ENCODE measurements around the gene DNAH6.
A peak's percentile ranks its signal among the peaks of the same experiment; 100 is the strongest.
"Not testable (repeated sequence)": the region's sequence is repeated elsewhere in the genome, so short reads cannot be mapped to it uniquely, and the experiment has no call there.

Gene DNAH6

DNA sequence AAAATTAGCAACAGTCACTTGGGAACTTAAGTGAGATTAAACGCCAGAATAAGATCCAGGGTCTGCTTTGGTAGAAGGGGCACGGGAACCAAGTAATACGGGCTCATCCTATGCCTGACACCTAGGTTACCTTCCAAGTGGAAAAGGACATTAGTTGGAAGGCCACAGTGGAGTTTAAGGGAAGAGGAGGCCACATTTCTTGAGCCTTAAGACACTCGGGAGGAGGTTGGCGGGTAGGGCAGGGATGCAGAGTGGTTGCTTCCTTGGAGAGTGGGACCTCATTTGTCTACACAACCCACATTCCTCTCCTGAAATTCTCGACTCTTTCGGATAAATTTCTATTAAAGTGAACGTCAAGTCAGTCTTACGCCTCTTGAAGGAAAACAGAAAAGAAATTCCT lies 510 bp upstream of the DNAH6 start:
- DNase-seq, result no peak

DNA sequence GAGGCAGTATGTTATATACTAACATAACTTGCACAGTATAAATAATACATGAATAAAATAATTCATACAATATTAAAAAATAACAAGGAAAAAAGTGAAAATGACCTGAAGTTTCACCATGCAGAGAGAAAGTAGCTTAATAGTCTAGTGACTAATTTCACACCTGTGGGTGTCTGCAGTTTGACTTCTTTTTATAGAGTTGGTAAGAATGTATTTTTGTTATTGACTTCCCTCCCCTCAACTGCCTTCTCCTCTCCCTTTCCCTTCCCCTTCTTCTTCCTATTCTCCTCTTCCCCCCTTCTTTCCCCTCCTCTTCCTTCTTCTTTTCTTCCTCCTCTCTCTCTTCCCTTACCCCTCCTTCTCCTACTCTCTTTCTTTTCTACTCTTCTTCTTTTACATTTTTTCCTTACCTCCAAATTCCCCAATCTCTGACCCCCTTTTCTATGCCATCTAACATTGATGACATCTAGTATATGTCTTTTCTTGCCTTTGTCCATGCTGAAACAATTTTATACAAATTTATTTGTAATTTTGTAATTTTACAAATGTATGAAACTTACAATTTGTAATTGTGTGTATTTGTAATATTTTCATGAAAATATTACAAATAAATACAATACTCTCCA lies 3.1 kb downstream of the DNAH6 start:
- no peak for DNase-seq

DNA sequence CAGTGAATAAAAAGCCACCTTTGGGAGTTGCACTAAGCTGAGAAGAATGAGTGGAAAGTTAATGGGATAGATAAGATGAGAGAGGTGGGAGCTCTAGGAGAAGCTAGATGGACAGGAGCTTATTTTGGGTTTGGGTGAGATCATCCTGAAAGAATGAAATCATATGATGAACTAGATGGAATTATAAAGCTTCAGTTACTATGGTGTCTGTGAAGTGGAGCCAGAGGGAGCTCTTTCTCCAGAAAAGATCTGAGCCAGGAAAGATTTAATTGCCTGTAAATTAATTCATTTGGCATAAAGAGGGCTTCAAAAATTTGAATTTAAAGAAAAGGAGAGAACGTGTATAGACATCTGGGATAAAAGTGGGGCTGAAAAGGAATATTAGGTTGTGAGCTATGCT lies 10.3 kb downstream of the DNAH6 start:
- peak; percentile 31 for DNase-seq

DNA sequence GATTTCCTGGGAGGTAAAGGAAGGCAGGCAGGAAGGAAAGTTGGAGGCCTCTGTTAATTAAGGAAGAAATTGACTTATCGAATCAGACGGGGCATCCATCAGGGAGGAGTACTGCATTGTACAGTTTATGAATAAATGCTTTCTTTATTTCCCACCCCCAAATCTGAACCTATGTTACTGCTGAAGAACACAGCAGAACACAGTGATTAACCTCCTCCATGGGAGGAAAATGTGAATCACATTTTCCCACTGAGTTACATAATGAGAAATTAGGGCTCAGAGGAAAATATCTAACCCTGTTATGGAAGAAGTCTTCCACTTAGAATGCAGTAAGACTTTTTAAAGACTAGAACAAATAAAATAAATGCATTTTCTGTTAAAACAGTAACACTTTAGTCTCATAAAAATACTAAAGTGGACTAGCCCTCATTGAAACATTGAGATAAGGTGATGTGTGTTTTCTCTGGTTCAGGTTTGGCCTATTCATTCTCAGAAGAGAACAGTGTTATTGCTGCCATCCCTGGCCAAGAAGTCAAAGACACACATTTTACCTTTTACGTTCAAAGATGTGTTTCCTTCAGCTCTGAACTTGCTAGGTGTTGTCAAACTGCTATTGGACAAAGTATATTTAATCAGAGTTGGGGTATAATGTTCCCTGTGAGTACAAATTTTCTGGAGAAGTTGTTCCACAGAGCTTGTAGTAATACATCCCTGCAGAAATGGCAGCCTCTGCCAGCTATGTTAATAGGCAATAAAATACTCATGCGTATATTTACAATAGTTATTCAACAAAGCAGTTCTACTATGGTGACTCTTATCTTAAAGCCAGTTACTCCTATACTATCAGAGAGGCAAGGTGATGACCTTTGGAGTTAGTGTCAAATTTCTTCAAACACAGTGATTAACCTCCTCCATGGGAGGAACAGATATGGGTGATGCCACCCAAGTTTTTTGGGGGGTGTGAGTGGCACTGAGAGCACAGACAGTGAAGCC lies 11.1 kb downstream of the DNAH6 start:
- DNase-seq, result no peak

DNA sequence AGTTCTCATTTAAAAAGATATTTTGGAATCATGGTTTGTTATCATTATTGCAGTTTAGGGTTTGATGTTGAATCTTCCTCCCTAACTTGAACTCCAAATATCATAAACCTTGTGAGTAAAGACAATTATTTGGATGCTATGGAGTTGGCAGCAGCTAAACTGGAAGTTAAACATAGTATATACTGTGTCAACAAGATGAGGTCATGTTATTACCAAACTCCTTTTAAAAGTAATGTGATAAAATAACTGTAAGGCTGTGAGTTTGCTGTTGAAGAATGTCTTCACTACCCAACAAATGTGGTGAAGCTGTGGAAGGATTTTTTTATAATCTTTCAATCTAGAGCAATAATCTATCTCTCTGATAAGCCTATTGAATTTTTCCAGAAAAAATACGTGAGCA lies 16.0 kb downstream of the DNAH6 start:
- DNase-seq, result no peak

DNA sequence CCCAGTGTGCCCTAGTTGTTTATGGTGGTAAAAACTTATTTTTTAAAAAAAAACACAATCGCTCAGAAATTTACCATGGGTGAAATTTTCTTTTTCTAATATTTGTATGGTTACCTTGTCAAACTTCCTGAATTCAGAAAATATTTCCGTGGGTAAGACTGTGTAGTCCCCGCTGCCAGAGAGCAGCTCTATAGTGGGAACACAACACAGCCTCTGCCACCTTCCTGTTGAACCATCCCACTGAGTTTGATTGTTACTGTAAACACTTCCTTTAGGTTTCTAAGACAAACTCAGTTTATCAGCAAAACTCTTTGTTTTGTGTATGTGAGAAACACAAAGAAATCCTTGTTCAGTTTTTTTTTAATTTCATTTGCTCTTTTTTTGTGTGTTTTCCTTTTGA lies 17.9 kb downstream of the DNAH6 start:
- DNase-seq, result no peak

DNA sequence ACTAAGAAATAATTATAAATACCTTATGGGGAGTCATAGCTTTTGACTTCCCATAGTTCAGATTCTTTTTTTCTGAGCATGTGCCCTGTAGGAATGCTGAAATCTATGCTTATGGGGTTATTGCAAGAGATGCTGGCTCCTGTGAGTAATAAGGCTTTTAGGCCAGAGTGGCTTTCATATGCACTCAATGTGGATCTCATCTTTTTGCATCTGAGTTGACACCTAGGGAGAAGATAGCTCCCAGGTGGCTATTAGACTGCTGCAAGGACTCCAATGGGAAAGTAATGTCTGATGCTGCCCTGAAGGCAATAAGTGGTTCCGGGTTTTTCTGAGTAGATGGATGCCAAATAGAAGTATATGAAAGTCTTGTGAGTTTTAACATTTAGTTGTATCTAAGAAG lies 21.0 kb downstream of the DNAH6 start:
- no peak for DNase-seq

DNA sequence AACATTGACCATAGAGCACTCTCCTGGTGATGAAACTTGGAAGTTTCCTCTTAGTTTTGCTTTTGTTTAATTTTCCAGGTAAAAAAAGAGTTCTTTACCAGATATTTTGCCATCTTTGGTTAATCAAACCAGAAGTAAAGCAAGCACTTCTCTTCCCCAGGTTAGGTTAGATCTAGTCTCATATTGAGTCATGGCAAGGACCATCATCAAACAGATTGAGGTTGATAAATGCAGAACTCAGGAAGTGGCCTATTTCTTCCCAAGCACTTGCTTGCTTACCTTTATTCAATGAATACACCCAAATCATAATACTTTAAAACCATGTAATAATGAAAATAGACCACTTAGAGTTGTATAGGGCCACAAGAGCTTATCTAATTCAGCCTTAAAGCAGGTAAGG lies 23.4 kb downstream of the DNAH6 start:
- DNase-seq, result no peak

DNA sequence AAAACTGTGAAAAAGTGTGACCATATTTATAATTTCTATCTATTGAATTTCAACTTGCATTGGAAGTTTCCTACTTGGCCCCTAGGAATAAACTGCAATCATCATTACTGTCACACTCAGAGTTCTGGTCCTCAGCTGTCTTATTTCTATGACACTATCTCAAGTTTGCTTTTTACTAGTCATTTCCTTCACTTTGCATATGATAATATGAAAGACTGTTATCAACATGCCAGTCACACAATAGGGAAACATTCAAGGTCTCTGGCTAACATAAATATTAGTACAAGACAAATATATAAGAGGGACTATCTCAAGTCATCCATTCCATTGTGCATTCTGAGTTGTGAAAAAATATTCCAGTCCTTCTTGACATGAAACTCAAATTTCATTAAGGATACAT lies 28.7 kb downstream of the DNAH6 start:
- DNase-seq, result no peak

DNA sequence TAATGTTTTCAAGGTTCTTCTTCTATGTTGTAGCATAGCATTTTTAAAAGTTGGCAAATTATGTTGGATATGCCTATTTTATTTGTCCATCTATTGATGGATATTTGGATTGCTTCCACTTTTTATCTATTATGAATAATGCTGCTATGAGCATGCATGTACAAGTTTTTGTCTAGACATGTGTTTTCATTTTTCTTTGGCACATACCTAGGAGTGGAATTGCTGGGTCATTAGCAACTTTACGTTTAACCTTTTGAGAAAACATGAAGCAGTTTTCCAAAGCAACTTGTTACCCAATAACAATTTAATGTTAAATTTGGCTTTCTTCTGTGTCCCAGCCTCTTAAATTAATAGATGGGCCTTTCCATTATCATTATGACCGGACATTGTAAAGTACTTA lies 30.3 kb downstream of the DNAH6 start:
- no peak for DNase-seq

DNA sequence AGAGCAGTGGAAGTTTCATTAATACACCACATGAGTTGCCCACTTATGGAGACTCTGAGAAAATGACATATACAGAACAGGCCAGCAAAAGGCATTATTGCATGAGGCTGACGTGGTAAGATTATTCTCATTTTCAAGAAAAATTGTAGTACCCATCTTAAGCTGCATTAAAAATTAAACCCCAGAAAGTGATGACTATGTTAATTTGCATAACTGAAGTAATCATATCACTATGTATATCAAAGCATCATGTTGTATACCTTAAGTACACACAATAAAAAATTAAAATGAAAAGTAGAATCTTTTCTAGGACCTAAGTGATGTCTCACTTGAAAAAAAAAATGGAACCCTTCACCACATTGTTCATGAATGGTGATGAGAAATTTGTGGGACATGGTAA lies 32.0 kb downstream of the DNAH6 start:
- no peak for DNase-seq

DNA sequence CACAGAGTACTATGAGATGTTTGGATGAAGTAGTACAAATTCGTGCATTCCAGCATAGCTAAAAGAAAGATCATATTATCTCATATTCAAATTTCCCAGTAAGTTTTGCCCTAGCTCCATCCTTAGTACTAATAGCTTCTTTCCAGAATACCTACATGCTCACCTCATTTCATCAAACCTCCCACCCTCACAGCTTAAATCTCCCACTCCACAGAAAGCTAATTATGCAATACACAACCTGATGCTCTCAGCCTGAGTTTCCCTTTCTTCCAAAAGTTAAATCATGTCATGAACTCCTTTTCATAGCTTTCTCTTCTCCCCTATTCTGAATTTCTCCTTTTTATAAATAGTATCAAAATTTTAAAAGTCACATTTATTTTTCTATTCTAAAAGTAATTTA lies 34.6 kb downstream of the DNAH6 start:
- DNase-seq, result no peak

DNA sequence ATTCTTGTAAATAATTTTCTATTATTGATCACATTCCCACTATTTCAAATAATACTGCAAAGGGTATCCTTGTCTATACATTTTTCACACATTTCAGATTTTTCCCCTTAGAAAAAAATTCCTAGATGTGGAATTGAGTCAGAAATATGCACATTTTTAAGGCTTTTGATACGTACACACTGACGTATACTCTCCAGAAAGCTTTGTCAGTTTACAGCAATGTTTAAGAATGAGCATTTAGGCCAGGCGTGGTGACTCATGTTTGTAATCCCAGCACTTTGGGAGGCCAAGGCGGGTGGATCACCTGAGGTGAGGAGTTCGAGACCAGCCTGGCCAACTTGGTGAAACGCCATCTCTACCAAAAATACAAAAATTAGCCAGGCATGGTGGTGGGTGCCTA lies 35.2 kb downstream of the DNAH6 start:
- DNase-seq, result not testable (repeated sequence)

DNA sequence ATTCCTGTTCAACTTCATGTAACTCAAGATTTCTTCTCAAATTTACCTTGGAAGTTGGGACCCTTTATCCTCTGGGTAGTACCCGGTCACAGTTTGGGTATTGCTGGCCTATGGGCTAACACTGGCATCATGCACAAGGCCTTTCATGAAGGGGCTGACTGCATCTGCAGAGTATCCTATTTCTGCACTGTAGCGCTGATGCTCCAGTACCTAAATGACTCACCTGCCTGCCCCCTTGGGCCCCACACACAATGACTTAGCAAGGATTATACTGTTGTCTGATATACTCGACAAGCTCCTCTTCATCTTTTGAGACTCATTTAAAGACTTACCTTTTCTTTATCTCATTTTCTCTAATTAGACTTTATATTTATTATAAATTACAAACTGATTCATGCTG lies 39.9 kb downstream of the DNAH6 start:
- no peak for DNase-seq

DNA sequence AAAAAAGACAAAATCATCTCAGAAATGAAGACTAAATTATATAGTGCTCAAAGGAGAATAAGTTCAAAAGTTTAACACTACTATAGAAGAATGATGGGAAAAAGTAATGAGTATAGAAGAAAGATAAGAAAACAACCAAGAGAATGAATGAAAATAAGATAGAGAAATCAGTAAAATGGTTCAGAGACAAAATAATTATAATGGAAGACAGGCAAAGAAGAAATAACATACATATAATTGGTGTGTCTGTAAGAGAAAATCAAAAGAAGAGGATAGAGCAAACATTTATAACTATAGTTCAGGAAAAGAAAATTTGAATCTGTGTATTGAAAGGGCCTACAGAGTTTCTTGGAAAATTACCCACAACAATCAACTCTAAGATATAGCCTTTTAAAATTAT lies 43.5 kb downstream of the DNAH6 start:
- DNase-seq, result no peak

DNA sequence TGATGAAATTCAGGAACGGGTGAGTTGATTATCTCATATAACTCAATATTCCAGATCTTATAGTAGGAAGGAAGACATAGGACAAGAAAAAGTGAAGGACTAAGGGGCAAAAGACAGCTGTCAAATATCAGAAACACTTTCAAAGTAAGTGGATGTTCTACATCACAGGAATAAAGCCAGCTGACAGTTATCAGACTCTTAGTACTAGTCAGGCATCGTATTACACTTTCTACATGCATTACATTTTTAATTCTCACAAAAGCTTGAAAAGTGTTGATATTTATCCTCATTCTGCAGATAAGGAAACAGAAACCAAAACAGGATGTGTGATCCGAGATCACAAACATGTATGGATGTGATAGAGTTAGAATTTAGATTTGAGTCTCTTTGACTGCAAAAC lies 63.4 kb downstream of the DNAH6 start:
- no peak for DNase-seq

DNA sequence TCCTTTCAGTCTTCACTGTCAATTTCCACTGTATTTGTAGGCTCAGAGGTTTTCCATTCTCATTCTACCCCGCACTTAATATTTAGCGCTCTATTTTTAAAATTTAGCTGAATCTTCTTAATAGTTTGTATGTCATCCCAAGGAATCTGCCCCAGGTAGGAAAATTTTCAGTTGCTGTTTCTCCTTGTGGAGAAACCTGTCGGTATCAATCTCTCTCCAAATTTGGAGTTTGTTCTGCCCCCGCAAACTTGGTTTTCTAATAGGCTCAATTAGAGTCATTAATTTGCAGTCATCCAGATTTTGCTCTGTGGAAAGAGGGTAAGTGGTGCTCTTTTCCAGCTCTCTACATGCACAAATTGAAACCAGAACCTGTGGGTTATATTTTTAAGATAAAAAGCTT lies 87.6 kb downstream of the DNAH6 start:
- no peak for DNase-seq

DNA sequence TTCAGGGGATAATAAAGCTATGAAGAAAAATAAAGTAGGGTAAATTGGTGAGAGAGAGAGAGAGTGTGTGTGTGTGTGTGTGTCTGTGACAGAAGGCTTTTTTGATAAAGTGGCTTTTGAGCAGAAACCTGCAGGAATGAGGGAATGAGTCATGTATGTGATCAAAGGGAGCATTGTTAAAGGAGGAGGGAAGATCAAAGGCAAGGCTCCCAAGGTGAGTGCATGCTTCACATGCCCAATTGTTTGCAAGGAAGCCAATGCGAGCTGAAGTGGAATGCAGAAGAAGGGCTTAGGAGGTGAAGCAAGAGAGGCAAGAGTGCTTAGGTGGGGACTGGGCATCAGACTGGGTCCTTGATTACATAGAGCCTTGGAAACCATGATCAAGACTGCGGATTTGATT lies 96.8 kb downstream of the DNAH6 start:
- DNase-seq, result no peak

DNA sequence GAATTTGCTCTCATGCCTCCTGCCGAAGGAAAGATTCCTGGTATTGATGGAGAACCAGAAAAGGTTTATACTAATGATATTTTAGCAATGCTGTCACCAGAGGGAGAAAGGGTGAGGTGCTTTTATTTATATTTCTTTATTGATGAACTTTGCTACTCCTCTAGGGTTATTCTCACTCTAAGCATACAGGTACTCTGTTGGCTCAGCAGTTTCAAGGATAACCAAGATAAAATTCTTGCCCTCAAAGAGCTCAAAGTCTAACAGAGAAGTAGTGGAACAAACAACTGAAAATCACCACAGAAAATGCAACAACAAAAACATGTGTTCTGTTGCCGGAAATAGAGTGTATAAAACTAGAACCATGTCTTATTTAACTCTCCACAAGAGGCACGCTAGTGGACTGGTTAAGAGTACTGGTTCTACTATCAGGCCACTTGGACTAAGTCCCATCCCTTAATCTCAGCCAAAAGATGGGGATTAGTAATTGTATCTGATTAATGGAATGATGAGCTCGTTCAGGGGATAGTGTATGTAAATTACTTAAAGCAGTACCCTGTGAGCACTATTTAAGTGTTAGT lies 103.6 kb downstream of the DNAH6 start:
- DNase-seq, result no peak

DNA sequence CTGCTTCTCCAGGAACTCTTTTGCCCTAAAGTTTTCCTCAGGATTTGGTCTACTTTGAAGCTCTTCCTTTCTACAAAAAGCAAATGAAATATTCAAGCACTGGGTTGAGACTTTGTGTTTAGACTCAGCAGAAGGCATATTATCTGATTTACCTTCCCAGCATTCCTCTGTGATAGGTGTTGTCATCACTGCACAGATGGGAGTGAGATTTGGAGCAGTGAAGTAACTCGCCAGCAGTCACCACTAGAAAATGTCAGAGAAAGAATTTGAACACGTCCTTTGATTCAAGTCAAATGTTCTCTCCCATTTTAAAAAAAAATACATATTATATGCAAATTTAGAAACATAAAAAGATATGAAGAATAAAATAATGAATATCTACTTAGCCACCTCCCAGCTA lies 112.2 kb downstream of the DNAH6 start:
- no peak for DNase-seq

DNA sequence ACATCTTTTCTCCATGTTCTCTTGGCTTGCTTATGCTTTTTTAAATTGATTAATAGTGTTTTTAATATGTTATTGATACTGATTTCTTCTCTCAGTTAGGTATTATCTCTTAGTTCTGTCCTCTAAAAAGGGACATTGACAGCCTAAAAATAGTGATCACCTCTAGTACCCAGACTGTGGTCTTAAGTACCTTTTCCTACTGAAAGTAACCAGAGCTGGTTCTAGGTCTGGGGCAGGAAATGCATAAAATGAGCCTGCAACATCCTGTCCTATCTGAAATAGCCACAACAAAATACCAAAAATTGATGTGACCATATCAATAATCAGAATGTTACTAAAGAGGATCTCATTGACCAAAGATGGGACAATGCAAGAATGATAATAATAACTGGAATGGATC lies 113.3 kb downstream of the DNAH6 start:
- no peak for DNase-seq

DNA sequence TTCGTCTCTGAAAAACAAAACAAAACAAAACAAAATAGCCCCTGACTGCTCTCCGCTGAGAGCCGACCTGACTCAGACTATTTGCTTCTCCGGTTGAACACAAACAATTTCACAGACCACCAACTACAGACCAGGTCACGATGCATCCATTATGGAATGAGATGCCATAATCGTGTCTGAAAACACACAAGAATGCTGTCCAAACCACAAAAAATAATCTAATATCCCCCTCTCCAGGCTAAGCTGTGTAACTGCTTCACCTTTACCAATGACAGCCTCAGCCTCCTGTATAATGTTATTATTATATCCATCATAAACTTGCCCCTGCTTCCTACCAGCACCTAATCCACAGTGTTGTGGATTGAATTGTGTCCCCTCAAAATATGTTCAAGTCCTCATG lies 114.7 kb downstream of the DNAH6 start:
- no peak for DNase-seq

DNA sequence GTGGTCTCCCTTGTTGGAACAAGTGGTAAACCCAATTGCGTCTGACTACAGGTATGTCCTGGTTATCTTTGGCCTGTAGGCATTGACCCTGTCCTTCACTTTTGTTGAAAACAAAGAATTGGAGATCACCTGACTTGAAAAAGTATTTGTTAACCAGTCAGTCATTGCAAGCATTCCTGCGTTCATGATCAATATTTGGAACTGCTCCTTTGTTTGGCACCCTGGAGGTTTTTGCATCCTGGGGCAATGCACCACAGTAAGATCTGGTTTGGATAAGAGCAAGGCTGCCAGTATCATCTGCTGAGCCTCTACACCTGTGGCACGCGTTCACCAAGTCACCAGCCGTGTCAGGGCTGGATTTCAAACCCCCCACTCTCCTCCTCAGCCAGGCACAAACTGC lies 115.7 kb downstream of the DNAH6 start:
- no peak for DNase-seq
